Tibial artery (tissue), 4 donors: ENCODE measurements around the gene THSD4.

Experiments used
- DNase-seq, 2 donors: peaks; one replicate each; pipeline ENCODE4 v3.0.0-alpha.2; 2019
- H3K27ac ChIP-seq, 2 donors: fragments of 200-600 bp; sonication (generic) in 1 of 2; 1 replicate in 1 of 2; 2 replicates in 1 of 2; pipeline ENCODE4 v1.5.1; 2018 to 2019; ENCODE audit warnings: mild to moderate bottlenecking in 1 of 2
- H3K27me3 ChIP-seq, 2 donors: fragments of 200-600 bp; sonication (generic) in 1 of 2; one replicate each; pipeline versions ENCODE4 v1.5.1 to v1.6.0; 2016 to 2019
- H3K36me3 ChIP-seq, 3 donors: fragments of 200-600 bp; sonication (generic) in 2 of 3; one replicate each; pipeline ENCODE4 v1.5.1; 2016 to 2019; ENCODE audit warnings: mild to moderate bottlenecking in 2 of 3
- H3K4me1 ChIP-seq, 4 donors: fragments of 200-600 bp; sonication (generic) in 2 of 4; 1 replicate in 3 of 4; 2 replicates in 1 of 4; pipeline ENCODE4 v1.5.1; 2016 to 2019
- H3K4me3 ChIP-seq, 2 donors: fragments of 200-600 bp; sonication (generic) in 1 of 2; 1 replicate in 1 of 2; 2 replicates in 1 of 2; pipeline ENCODE4 v1.5.1; 2018 to 2019; ENCODE audit warnings: mild to moderate bottlenecking in 2 of 2
- H3K9me3 ChIP-seq, 3 donors: fragments of 200-600 bp; sonication (generic) in 1 of 3; one replicate each; pipeline ENCODE4 v1.5.1; 2016 to 2019
- CTCF ChIP-seq, 2 experiments: fragments of 200-600 bp in 1 of 2; fragments of 450-650 bp in 1 of 2; IDR thresholded peaks; one replicate each; pipeline ENCODE4 v1.5.1; 2017 to 2019; ENCODE audit warnings: antibody characterized with exemption in 2 of 2, mild to moderate bottlenecking in 1 of 2, moderate library complexity in 1 of 2
- intact Hi-C: fragments of 100-400 bp; cut with DNase I; formaldehyde crosslinking; loops from one replicate; pipeline ENCODE4 v1.15.0; 2023; ENCODE audit warnings: low total_unique reads

The THSD4 gene

DNA sequence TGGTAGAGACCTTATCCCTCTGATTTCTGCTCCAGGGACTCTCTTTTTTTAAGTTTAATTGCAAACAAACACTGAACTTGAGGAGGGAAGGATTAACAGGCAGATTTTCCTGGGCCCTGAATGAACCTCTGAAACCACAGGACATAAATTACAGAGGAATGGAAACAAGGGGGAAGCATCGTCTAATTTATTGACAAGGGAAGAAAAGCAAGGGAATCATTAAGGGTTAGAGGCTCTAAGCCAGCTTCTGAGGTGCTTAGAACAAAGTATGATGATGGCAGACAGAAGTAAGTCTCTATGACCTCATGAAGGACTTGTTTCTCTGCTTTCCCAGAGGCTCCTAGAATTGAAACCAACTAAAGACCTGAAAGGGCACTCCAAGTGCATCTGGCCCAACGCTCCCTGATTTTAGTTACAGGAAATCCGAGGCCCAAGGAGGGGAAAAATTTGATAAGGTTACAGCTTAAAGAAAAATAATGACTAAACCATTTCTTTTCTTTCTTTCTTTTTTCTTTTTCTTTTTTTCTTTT, 450.4 kb downstream of the THSD4 start:
- Histone ChIP-seq H3K27me3 (no peaks in the 10 kb centered on the region), H3K4me3 (no peak overlapping the region), H3K27ac (no peak overlapping the region), H3K9me3 (no peaks in the 10 kb centered on the region), H3K4me1 (peaks cover 0 to 11% (median 0%) of the 10 kb centered on the region in 4 donors), H3K36me3 (no peaks in the 10 kb centered on the region)
- DNase-seq = no peak
- intact Hi-C loops = no loop called here
- no peak for TF ChIP-seq CTCF (IDR thresholded peaks at IDR 0.05)

DNA sequence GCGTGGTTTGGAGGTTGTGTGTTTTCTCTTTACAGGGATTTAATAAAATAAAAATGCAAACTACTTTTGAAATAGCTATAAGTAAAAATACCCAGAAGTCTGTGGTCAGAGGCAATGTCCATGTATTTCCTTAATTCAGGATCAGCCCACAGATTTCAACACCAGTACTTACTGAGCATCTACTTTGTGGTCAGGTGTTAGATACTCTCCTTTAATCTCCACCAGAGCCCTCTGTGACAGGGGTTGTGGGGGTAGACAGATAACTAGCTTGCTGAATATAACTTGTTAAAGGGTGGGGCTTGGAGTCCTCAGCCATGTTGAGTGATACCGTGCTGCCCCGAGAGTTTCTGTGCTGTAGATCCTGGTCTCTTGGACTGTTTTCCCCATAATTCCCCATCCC, 451.0 kb downstream of the THSD4 start:
- H3K27ac ChIP-seq = no peak overlapping the region
- no peak overlapping the region for H3K4me3 ChIP-seq
- no peak for TF ChIP-seq CTCF (IDR thresholded peaks at IDR 0.05)
- peaks cover 0 to 11% (median 0%) of the 10 kb centered on the region in 4 donors for H3K4me1 ChIP-seq
- DNase-seq = no peak
- intact Hi-C loops = no loop called here
- no peaks in the 10 kb centered on the region for H3K36me3 ChIP-seq
- H3K27me3 ChIP-seq = no peaks in the 10 kb centered on the region
- no peaks in the 10 kb centered on the region for H3K9me3 ChIP-seq

DNA sequence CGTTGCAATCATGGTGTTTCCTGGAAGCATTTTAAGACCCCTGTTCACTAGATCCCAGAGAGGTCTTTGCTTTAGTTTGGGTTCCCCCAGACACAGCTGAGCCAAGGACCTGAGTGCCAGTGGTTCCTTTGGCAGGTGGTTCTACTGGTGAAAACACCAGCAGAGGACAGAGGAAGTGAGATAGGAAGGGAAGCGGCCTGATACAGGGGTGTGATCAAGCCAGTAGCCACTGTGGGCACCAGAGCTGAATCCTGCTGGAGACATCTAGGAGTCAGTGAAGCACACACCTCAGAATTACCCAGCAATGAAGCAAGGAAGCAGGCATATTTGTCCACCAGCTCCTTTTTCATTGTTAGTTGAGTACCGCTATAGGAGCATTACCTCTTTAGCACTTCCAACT, 451.9 kb downstream of the THSD4 start:
- no peaks in the 10 kb centered on the region for H3K9me3 ChIP-seq
- no peaks in the 10 kb centered on the region for H3K27me3 ChIP-seq
- no peak for DNase-seq
- no peak overlapping the region for H3K27ac ChIP-seq
- no peak overlapping the region for H3K4me3 ChIP-seq
- intact Hi-C loops = no loop called here
- TF ChIP-seq CTCF (IDR thresholded peaks at IDR 0.05) = no peak
- H3K4me1 ChIP-seq = peaks cover 0 to 12% (median 0%) of the 10 kb centered on the region in 4 donors
- no peaks in the 10 kb centered on the region for H3K36me3 ChIP-seq

GRCh38 chr15:71568227-71568626, 453.0 kb downstream of the THSD4 start:
- no peaks in the 10 kb centered on the region for H3K27me3 ChIP-seq
- intact Hi-C loops = no loop called here
- H3K4me1 ChIP-seq = peaks cover 0 to 18% (median 0%) of the 10 kb centered on the region in 4 donors
- DNase-seq = no peak
- H3K9me3 ChIP-seq = no peaks in the 10 kb centered on the region
- no peak overlapping the region for H3K4me3 ChIP-seq
- no peaks in the 10 kb centered on the region for H3K36me3 ChIP-seq
- TF ChIP-seq CTCF (IDR thresholded peaks at IDR 0.05) = no peak
- no peak overlapping the region for H3K27ac ChIP-seq

DNA sequence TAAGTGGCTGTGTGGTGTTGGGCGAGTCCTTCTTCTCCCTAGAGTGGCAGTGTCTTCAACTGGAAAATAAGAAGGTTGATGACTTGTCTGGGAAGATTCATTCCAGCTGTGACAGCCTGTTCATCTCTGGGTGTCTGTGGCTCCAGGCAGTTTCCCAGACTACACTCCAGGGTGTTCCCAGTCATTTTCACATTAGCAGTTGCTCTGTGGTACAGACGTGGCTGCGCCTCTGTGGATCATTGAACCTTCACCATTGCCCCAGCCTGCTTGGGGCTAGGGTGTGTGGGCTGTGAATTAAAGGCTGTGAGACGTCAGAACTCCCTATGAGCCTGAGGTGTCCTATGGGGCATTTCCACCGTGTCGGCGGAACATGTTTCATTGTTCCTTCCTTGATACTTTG, 455.5 kb downstream of the THSD4 start:
- Histone ChIP-seq H3K9me3 (no peaks in the 10 kb centered on the region), H3K27ac (no peak overlapping the region), H3K36me3 (no peaks in the 10 kb centered on the region), H3K4me3 (no peak overlapping the region), H3K27me3 (no peaks in the 10 kb centered on the region), H3K4me1 (peaks cover 0 to 9% (median 0%) of the 10 kb centered on the region in 4 donors)
- intact Hi-C loops = no loop called here
- no peak for DNase-seq
- no peak for TF ChIP-seq CTCF (IDR thresholded peaks at IDR 0.05)

- Histone ChIP-seq H3K4me3 (no peak overlapping the region), H3K27me3 (no peaks in the 10 kb centered on the region), H3K27ac (no peak overlapping the region), H3K9me3 (no peaks in the 10 kb centered on the region), H3K4me1 (peaks cover 0 to 7% (median 0%) of the 10 kb centered on the region in 4 donors), H3K36me3 (no peaks in the 10 kb centered on the region)
- TF ChIP-seq CTCF (IDR thresholded peaks at IDR 0.05) = no peak
- intact Hi-C loops = no loop called here
- no peak for DNase-seq
These were observed 456.4 kb downstream of the THSD4 start for GRCh38 chr15:71571641-71572040.
